ENCODE measurements around the gene ADAMTS12.

ADAMTS12 gene

GRCh38 chr5:33748754-33749153 lies 143.0 kb downstream of the ADAMTS12 start:
- no peak for DNase-seq

GRCh38 chr5:33745101-33745770 lies 146.6 kb downstream of the ADAMTS12 start:
- DNase-seq = no peak

- DNase-seq = no peak
These were observed 148.7 kb downstream of the ADAMTS12 start for GRCh38 chr5:33743099-33743498.

- DNase-seq = no peak
These were observed 149.6 kb downstream of the ADAMTS12 start for GRCh38 chr5:33742181-33742580.

GRCh38 chr5:33738967-33739366 lies 152.8 kb downstream of the ADAMTS12 start:
- no peak for DNase-seq

- DNase-seq = no peak
These were observed 153.7 kb downstream of the ADAMTS12 start for GRCh38 chr5:33738097-33738496.

GRCh38 chr5:33737697-33738096 lies 154.1 kb downstream of the ADAMTS12 start:
- DNase-seq = no peak

- no peak for DNase-seq
These were observed 154.5 kb downstream of the ADAMTS12 start for GRCh38 chr5:33737284-33737683.

- DNase-seq = no peak
These were observed 155.3 kb downstream of the ADAMTS12 start for GRCh38 chr5:33736510-33736909.

- no peak for DNase-seq
These were observed 156.7 kb downstream of the ADAMTS12 start for GRCh38 chr5:33735072-33735471.

- DNase-seq = no peak
These were observed 157.3 kb downstream of the ADAMTS12 start for GRCh38 chr5:33734537-33734936.

- no peak for DNase-seq
These were observed 158.6 kb downstream of the ADAMTS12 start for GRCh38 chr5:33733225-33733624.

GRCh38 chr5:33726422-33727165 lies 165.2 kb downstream of the ADAMTS12 start:
- DNase-seq = no peak

GRCh38 chr5:33725806-33726205 lies 166.0 kb downstream of the ADAMTS12 start:
- no peak for DNase-seq

- DNase-seq = no peak
These were observed 170.1 kb downstream of the ADAMTS12 start for GRCh38 chr5:33721491-33722200.

- DNase-seq = no peak
These were observed 171.6 kb downstream of the ADAMTS12 start for GRCh38 chr5:33720176-33720575.

- DNase-seq = no peak
These were observed 172.0 kb downstream of the ADAMTS12 start for GRCh38 chr5:33719769-33720168.

- no peak for DNase-seq
These were observed 176.1 kb downstream of the ADAMTS12 start for GRCh38 chr5:33715661-33716060.

GRCh38 chr5:33713136-33713765 lies 178.5 kb downstream of the ADAMTS12 start:
- DNase-seq = no peak

GRCh38 chr5:33712664-33713063 lies 179.1 kb downstream of the ADAMTS12 start:
- no peak for DNase-seq

- no peak for DNase-seq
These were observed 180.6 kb downstream of the ADAMTS12 start for GRCh38 chr5:33711094-33711679.

GRCh38 chr5:33702867-33703266 lies 188.9 kb downstream of the ADAMTS12 start:
- no peak for DNase-seq

- no peak for DNase-seq
These were observed 189.8 kb downstream of the ADAMTS12 start for GRCh38 chr5:33701951-33702350.

Measured in NCI-H2227 treated with DMSO at 0.1 percent for 48 hours (cell line).